ENCODE results near the gene BICDL2. TPM values are rescaled to one million over a fixed set of nuclear protein-coding genes. Genes with fewer than 3 reads are reported as not detected.

BICDL2 gene
- polyA plus RNA-seq, 1 of the 3 experiments (the other 2 are of a cell fraction), result not detected

- TF ChIP-seq USF1 (IDR thresholded peaks at IDR 0.05; ENCODE audit: borderline replicate concordance, low read depth) (no peak), EP300 (IDR thresholded peaks at IDR 0.05; ENCODE audit: borderline replicate concordance in 1 of 2, low read depth in 1 of 2, low read length in 1 of 2) (peak in 1 of 2 experiments; percentile 89; a peak in 2 of 4 replicates), RXRA (IDR thresholded peaks at IDR 0.05; ENCODE audit: borderline replicate concordance, low read depth) (peak; percentile 62; the same call in 1 of the 2 replicates), TAF1 (IDR thresholded peaks at IDR 0.05; ENCODE audit: borderline replicate concordance, low read depth, low read length) (peak; percentile 82; the same call in 1 of the 2 replicates), GABPA (IDR thresholded peaks at IDR 0.05; ENCODE audit: low read depth) (0 out of 2 replicates have a peak, but pooled peaks have one; percentile 7), CHD2 (IDR thresholded peaks at IDR 0.05; ENCODE audit: low read length, partially characterized antibody) (no peak), TEAD4 (IDR thresholded peaks at IDR 0.05; ENCODE audit: borderline replicate concordance, insufficient read depth) (peak; percentile 97), NRF1 (IDR thresholded peaks at IDR 0.05; ENCODE audit: low read depth, low read length) (no peak)
- TF ChIP-seq, protein P1, sequence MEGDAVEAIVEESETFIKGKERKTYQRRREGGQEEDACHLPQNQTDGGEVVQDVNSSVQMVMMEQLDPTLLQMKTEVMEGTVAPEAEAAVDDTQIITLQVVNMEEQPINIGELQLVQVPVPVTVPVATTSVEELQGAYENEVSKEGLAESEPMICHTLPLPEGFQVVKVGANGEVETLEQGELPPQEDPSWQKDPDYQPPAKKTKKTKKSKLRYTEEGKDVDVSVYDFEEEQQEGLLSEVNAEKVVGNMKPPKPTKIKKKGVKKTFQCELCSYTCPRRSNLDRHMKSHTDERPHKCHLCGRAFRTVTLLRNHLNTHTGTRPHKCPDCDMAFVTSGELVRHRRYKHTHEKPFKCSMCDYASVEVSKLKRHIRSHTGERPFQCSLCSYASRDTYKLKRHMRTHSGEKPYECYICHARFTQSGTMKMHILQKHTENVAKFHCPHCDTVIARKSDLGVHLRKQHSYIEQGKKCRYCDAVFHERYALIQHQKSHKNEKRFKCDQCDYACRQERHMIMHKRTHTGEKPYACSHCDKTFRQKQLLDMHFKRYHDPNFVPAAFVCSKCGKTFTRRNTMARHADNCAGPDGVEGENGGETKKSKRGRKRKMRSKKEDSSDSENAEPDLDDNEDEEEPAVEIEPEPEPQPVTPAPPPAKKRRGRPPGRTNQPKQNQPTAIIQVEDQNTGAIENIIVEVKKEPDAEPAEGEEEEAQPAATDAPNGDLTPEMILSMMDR (IDR thresholded peaks at IDR 0.05), result no peak
- TF ChIP-seq, protein P2, sequence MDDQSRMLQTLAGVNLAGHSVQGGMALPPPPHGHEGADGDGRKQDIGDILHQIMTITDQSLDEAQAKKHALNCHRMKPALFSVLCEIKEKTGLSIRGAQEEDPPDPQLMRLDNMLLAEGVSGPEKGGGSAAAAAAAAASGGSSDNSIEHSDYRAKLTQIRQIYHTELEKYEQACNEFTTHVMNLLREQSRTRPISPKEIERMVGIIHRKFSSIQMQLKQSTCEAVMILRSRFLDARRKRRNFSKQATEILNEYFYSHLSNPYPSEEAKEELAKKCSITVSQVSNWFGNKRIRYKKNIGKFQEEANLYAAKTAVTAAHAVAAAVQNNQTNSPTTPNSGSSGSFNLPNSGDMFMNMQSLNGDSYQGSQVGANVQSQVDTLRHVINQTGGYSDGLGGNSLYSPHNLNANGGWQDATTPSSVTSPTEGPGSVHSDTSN (IDR thresholded peaks at IDR 0.05), result peak; percentile 48
Measured at GRCh38 chr16:3022208-3022683, 14.5 kb downstream of the BICDL2 start (continued).

DNA sequence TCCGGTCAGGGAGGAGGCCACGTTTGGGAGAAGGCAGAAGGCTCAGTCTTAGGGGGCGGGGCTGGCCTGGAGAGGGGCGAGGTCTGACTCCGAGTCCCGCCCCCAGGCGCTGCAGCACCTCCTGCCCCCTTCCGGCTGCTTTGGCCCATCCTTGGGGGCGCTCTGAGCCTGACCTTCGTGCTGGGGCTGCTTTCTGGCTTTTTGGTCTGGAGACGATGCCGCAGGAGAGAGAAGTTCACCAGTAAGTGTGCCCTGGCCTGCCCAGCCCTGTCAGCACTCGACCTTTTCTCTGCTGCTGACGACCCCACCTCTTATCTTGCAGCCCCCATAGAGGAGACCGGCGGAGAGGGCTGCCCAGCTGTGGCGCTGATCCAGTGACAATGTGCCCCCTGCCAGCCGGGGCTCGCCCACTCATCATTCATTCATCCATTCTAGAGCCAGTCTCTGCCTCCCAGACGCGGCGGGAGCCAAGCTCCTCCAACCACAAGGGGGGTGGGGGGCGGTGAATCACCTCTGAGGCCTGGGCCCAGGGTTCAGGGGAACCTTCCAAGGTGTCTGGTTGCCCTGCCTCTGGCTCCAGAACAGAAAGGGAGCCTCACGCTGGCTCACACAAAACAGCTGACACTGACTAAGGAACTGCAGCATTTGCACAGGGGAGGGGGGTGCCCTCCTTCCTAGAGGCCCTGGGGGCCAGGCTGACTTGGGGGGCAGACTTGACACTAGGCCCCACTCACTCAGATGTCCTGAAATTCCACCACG is 15.1 kb downstream of the BICDL2 start:
- DNase-seq, result peak; percentile 86
- Histone ChIP-seq H3K9me2 (no peaks in the 10 kb centered on the region), H3K27ac (ENCODE audit: low read depth in 2 of 2, low read length in 1 of 2) (peak overlapping the region; percentile 87 to 99), H3K4me3 (ENCODE audit: low read depth in 2 of 2, low read length in 1 of 2) (peak overlapping the region; percentile 80 to 88), H3K27me3 (ENCODE audit: insufficient read depth) (no peaks in the 10 kb centered on the region), H3K79me2 (ENCODE audit: insufficient read depth) (peaks cover 11% of the 10 kb centered on the region; the same call in 1 of the 2 replicates), H3K9ac (peak overlapping the region; percentile 100), H4K20me1 (ENCODE audit: insufficient read depth) (peaks cover 8% of the 10 kb centered on the region), H3K36me3 (replicated peaks in 1 of 2; ENCODE audit: control insufficient read depth in 1 of 2, insufficient read depth in 2 of 2, low read length in 1 of 2) (peaks cover 14 to 16% of the 10 kb centered on the region in 2 experiments), H2AFZ (ENCODE audit: low read depth) (no peak overlapping the region), H3K9me3 (no peaks in the 10 kb centered on the region), H3F3A (replicated peaks; ENCODE audit: insufficient read depth) (peaks cover 43% of the 10 kb centered on the region), H3K4me2 (peak overlapping the region; percentile 99), H3K4me1 (ENCODE audit: control insufficient read depth in 1 of 2, insufficient read depth in 2 of 2, low read depth in 1 of 2, low read length in 1 of 2) (peaks cover 8 to 33% of the 10 kb centered on the region in 2 experiments; a peak in 3 of 4 replicates)
- CTCF ChIA-PET, result interaction anchor here (0.9 to 8.5 kb wide), 7 partner anchors 10 to 126 kb away, joined by 3 to 111 read pairs (median 3); no protein-coding TSS in a partner anchor
- WGBS (ENCODE audit: low lambda C conversion rate), result 11% methylated on average over 24 of the region's 25 CpGs
- POLR2A ChIA-PET, result no interaction called here
- peak in 1 of 2 experiments; percentile 85; a peak in 1 of 4 replicates for TF ChIP-seq EP300 (IDR thresholded peaks at IDR 0.05; ENCODE audit: borderline replicate concordance in 1 of 2, low read depth in 1 of 2, low read length in 1 of 2)
- peak; percentile 67; the same call in 1 of the 2 replicates for TF ChIP-seq TAF1 (IDR thresholded peaks at IDR 0.05; ENCODE audit: borderline replicate concordance, low read depth, low read length)
- peak; percentile 95 for TF ChIP-seq FOSL2 (IDR thresholded peaks at IDR 0.05; ENCODE audit: borderline replicate concordance, low read depth)
- peak; percentile 79 for TF ChIP-seq JUND (IDR thresholded peaks at IDR 0.05)
- TF ChIP-seq EZH2phosphoT487 (IDR thresholded peaks at IDR 0.05; ENCODE audit: borderline replicate concordance, low read depth), result no peak
- TF ChIP-seq, protein P3, sequence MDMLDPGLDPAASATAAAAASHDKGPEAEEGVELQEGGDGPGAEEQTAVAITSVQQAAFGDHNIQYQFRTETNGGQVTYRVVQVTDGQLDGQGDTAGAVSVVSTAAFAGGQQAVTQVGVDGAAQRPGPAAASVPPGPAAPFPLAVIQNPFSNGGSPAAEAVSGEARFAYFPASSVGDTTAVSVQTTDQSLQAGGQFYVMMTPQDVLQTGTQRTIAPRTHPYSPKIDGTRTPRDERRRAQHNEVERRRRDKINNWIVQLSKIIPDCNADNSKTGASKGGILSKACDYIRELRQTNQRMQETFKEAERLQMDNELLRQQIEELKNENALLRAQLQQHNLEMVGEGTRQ (IDR thresholded peaks at IDR 0.05; ENCODE audit: borderline replicate concordance, low read depth, low read length), result no peak
- 0 out of 2 replicates have a peak, but pooled peaks have one; percentile 61 for TF ChIP-seq MAX (IDR thresholded peaks at IDR 0.05; ENCODE audit: low read depth)
- TF ChIP-seq, protein P2 (IDR thresholded peaks at IDR 0.05), result no peak; the same call in none of the 2 replicates
- peak; percentile 89 for TF ChIP-seq RXRA (IDR thresholded peaks at IDR 0.05; ENCODE audit: borderline replicate concordance, low read depth)
- TF ChIP-seq POLR2AphosphoS5 (IDR thresholded peaks at IDR 0.05; ENCODE audit: low read depth, low read length), result 0 out of 2 replicates have a peak, but pooled peaks have one; percentile 10
- no peak for TF ChIP-seq FOXJ3 (CRISPR knock-in tag; IDR thresholded peaks at IDR 0.05)
- no peak; the same call in 1 of the 2 replicates for TF ChIP-seq YY1 (IDR thresholded peaks at IDR 0.05; ENCODE audit: low read depth)
- no peak for TF ChIP-seq SIN3A (IDR thresholded peaks at IDR 0.05; ENCODE audit: borderline replicate concordance, low read depth, low read length)
- peak; percentile 45; the same call in 1 of the 2 replicates for TF ChIP-seq MEF2A (IDR thresholded peaks at IDR 0.05; ENCODE audit: borderline replicate concordance, low read depth)
- no peak for TF ChIP-seq RCOR1 (IDR thresholded peaks at IDR 0.05; ENCODE audit: low read length)
- no peak for TF ChIP-seq GABPA (IDR thresholded peaks at IDR 0.05; ENCODE audit: low read depth)
- TF ChIP-seq TCF12 (IDR thresholded peaks at IDR 0.05), result peak; percentile 82
- TF ChIP-seq GATA2 (CRISPR knock-in tag; IDR thresholded peaks at IDR 0.05), result no peak

All from SK-N-SH (cell line).